Measurements from ENCODE around the gene ASCL5. TPM values are rescaled to one million over a fixed set of nuclear protein-coding genes. Genes with fewer than 3 reads are reported as not detected.

Gene ASCL5
- total RNA-seq, 1 experiment from 2014 or later: 0.15 TPM

- Histone ChIP-seq H2BK15ac (ENCODE audit: low read depth, low read length) (no peak overlapping the region), H2AK5ac (ENCODE audit: insufficient read length, low read length) (no peak overlapping the region), H3K23me2 (ENCODE audit: insufficient read length, low read depth, low read length, poor library complexity, severe bottlenecking) (no peaks in the 10 kb centered on the region), H3K18ac (ENCODE audit: insufficient read length, low read depth, low read length) (no peak overlapping the region), H3T11ph (ENCODE audit: low read length) (no peak overlapping the region), H2BK120ac (ENCODE audit: low read depth, low read length, poor library complexity, severe bottlenecking) (no peak overlapping the region), H4K91ac (ENCODE audit: insufficient read length, low read depth, low read length) (no peak overlapping the region), H3K4ac (ENCODE audit: low read depth, low read length) (no peak overlapping the region), H3K4me1 (ENCODE audit: insufficient read depth, low read length) (no peaks in the 10 kb centered on the region), H3K4me2 (ENCODE audit: insufficient read depth, insufficient read length, low read length) (no peak overlapping the region), H3K79me1 (ENCODE audit: insufficient read depth, low read depth, low read length, poor library complexity, severe bottlenecking) (no peaks in the 10 kb centered on the region), H3K23ac (ENCODE audit: insufficient read length, low read depth, low read length) (no peak overlapping the region), H3K9me3 (ENCODE audit: control insufficient read depth, low read depth, low read length) (no peaks in the 10 kb centered on the region), H4K5ac (ENCODE audit: insufficient read length, low read depth, low read length) (no peak overlapping the region), H3K27me3 (ENCODE audit: insufficient read depth, low read length) (no peaks in the 10 kb centered on the region), H3K14ac (ENCODE audit: insufficient read depth, low read length) (no peak overlapping the region), H2BK20ac (ENCODE audit: low read depth, low read length, poor library complexity, severe bottlenecking) (no peak overlapping the region), H3K79me2 (ENCODE audit: insufficient read depth, low read length) (no peaks in the 10 kb centered on the region), H3K27ac (ENCODE audit: insufficient read length, low read depth, low read length) (no peak overlapping the region), H4K8ac (replicated peaks; ENCODE audit: insufficient read length, low read depth, low read length) (no peak overlapping the region), H2AFZ (ENCODE audit: low read length) (no peak overlapping the region), H2BK12ac (ENCODE audit: insufficient read length, low read depth, low read length) (no peak overlapping the region), H3K56ac (ENCODE audit: insufficient read length, low read depth, low read length) (no peak overlapping the region), H3K9ac (ENCODE audit: extremely low read depth, insufficient read length, low read length) (no peak overlapping the region), H2BK5ac (ENCODE audit: insufficient read length, low read length) (no peak overlapping the region), H4K20me1 (ENCODE audit: control insufficient read depth, insufficient read depth, insufficient read length) (no peaks in the 10 kb centered on the region)
- Mint-ChIP-seq H3K27ac (peak overlapping the region in 1 of 3 experiments; percentile 85; a peak in 1 of 7 replicates), H3K9me3 (no peaks in the 10 kb centered on the region), H3K4me1 (no peaks in the 10 kb centered on the region), H3K27me3 (ENCODE audit: low read depth) (no peaks in the 10 kb centered on the region), H3K36me3 (ENCODE audit: insufficient read depth in 1 of 3, low read depth in 3 of 3) (peaks cover 44 to 84% (median 83%) of the 10 kb centered on the region in 3 experiments; a peak in 6 of 7 replicates), H3K4me3 (no peak overlapping the region)
- no CpG with 5 or more reads among the region's 10 CpGs for WGBS (ENCODE audit: extremely low coverage, insufficient read length, low lambda C conversion rate)
- no peak for DNase-seq
- TF ChIP-seq CTCF (conservative IDR thresholded peaks at IDR 0.05): no peak
Observed at GRCh38 chr1:201140235-201140940, 13.4 kb upstream of the ASCL5 start.
